ENCODE data around the gene TUT1. TPM values are rescaled to one million over a fixed set of nuclear protein-coding genes. Genes with fewer than 3 reads are reported as not detected.
A peak's percentile ranks its signal among the peaks of the same experiment; 100 is the strongest.
"Not testable (repeated sequence)": the region's sequence is repeated elsewhere in the genome, so short reads cannot be mapped to it uniquely, and the experiment has no call there.

TUT1 gene
- total and polyA plus RNA-seq, 2 donors from 2014 or later: 18.7 to 29.5 TPM

DNA sequence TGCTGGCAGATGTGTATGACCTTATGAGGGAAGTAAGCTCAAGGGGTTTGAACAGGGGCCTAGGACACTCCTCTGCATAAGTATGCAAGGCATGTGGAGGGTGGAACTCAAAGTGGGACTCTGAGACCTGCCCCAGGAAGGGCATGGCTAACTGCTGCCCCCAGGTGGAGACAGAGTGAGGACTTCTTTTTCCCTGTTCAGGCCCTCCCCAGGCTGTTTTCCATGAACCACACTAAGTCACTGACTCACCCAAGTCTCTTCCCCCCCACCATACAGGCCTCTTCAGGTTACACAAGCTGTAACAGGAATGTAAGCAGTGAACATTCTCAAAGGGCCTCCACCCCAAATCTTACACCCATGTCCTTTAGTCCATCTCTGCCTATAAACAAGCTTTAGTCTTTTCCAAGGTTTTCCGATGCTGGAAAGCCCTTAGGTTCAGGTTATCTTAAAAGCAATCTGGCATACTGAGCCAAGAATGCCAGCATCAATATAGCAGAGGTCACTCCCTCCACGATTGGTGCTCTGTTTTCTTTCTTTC is 30.7 kb downstream of the TUT1 start:
- H3K9me3 ChIP-seq (ENCODE audit: control insufficient read depth in 2 of 3, insufficient read depth in 1 of 3, low read length in 3 of 3): no peaks in the 10 kb centered on the region
- H3K9ac ChIP-seq (ENCODE audit: low read length in 3 of 3): peak overlapping the region in 1 of 3 donors; percentile 12
- TF ChIP-seq CTCF (IDR thresholded peaks at IDR 0.05; ENCODE audit: borderline replicate concordance, extremely low read depth, insufficient read depth): peak; percentile 81
- H3K36me3 ChIP-seq (ENCODE audit: control insufficient read depth in 2 of 3, insufficient read depth in 3 of 3, low read length in 3 of 3): peaks cover 6 to 44% (median 22%) of the 10 kb centered on the region in 3 donors
- DNase-seq (peak; percentile 80 to 89 (median 83)), FAIRE-seq (no peak)
- H3K4me1 ChIP-seq (ENCODE audit: control insufficient read depth in 2 of 3, insufficient read depth in 2 of 3, low read depth in 1 of 3, low read length in 3 of 3): peaks cover 0 to 20% (median 13%) of the 10 kb centered on the region in 3 donors
- H3K27ac ChIP-seq (ENCODE audit: low read depth in 2 of 2, low read length in 2 of 2): peak overlapping the region in 1 of 2 donors; percentile 53
- intact Hi-C loops (cut with DNase I): no loop called here
- H3K27me3 ChIP-seq (ENCODE audit: control insufficient read depth, insufficient read depth, low read length): no peaks in the 10 kb centered on the region
- H3K4me3 ChIP-seq (ENCODE audit: low read length in 3 of 3): no peak overlapping the region

- H3K27ac ChIP-seq (ENCODE audit: low read depth in 2 of 2, low read length in 2 of 2); H3K27me3 ChIP-seq (ENCODE audit: control insufficient read depth, insufficient read depth, low read length); FAIRE-seq; intact Hi-C loops (cut with DNase I); H3K4me3 ChIP-seq (ENCODE audit: low read length in 3 of 3); H3K9me3 ChIP-seq (ENCODE audit: control insufficient read depth in 2 of 3, insufficient read depth in 1 of 3, low read length in 3 of 3): not testable (repeated sequence)
- H3K9ac ChIP-seq (ENCODE audit: low read length in 3 of 3): peak overlapping the region in 1 of 3 donors; percentile 15
- peaks cover 0 to 26% (median 22%) of the 10 kb centered on the region in 3 donors for H3K4me1 ChIP-seq (ENCODE audit: control insufficient read depth in 2 of 3, insufficient read depth in 2 of 3, low read depth in 1 of 3, low read length in 3 of 3)
- DNase-seq: peak in 1 of 5 donors; percentile 26
- peaks cover 6 to 44% (median 18%) of the 10 kb centered on the region in 3 donors for H3K36me3 ChIP-seq (ENCODE audit: control insufficient read depth in 2 of 3, insufficient read depth in 3 of 3, low read length in 3 of 3)
These were observed 31.7 kb downstream of the TUT1 start for GRCh38 chr11:62559626-62560025.

- Histone ChIP-seq H3K9ac (ENCODE audit: low read length in 3 of 3) (no peak overlapping the region), H3K36me3 (ENCODE audit: control insufficient read depth in 2 of 3, insufficient read depth in 3 of 3, low read length in 3 of 3) (peaks cover 6 to 44% (median 18%) of the 10 kb centered on the region in 3 donors), H3K9me3 (ENCODE audit: control insufficient read depth in 2 of 3, insufficient read depth in 1 of 3, low read length in 3 of 3) (no peaks in the 10 kb centered on the region), H3K27me3 (ENCODE audit: control insufficient read depth, insufficient read depth, low read length) (no peaks in the 10 kb centered on the region), H3K4me3 (ENCODE audit: low read length in 3 of 3) (no peak overlapping the region), H3K4me1 (ENCODE audit: control insufficient read depth in 2 of 3, insufficient read depth in 2 of 3, low read depth in 1 of 3, low read length in 3 of 3) (peaks cover 0 to 30% (median 27%) of the 10 kb centered on the region in 3 donors), H3K27ac (ENCODE audit: low read depth in 2 of 2, low read length in 2 of 2) (no peak overlapping the region)
- intact Hi-C loops (cut with DNase I): no loop called here
- FAIRE-seq (no peak), DNase-seq (no peak)
- no peak for TF ChIP-seq CTCF (IDR thresholded peaks at IDR 0.05; ENCODE audit: borderline replicate concordance, extremely low read depth, insufficient read depth)
These were observed 32.1 kb downstream of the TUT1 start for GRCh38 chr11:62559204-62559603.

DNA sequence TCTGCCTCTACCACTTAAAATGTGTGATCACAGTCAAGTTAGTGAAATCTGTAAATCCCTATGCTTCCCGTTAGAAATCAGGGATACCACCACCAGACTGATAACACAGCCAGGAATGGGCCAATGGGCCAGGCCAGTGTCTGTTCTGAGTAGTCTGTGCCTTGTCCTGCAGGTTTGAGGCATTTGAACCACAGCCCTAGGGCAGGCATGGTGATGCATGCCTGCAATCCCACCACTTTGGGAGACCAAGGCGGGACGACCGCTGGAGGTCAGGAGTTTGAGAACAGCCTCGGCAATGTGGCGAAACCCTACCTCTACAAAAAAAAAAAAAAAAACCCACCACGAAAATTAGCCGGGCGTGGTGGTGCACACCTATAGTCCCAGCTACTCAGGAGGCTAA is 32.7 kb downstream of the TUT1 start:
- H3K27me3 ChIP-seq (ENCODE audit: control insufficient read depth, insufficient read depth, low read length): no peaks in the 10 kb centered on the region
- H3K9me3 ChIP-seq (ENCODE audit: control insufficient read depth in 2 of 3, insufficient read depth in 1 of 3, low read length in 3 of 3): no peaks in the 10 kb centered on the region
- peaks cover 0 to 35% (median 32%) of the 10 kb centered on the region in 3 donors for H3K4me1 ChIP-seq (ENCODE audit: control insufficient read depth in 2 of 3, insufficient read depth in 2 of 3, low read depth in 1 of 3, low read length in 3 of 3)
- H3K9ac ChIP-seq (ENCODE audit: low read length in 3 of 3): no peak overlapping the region
- peaks cover 6 to 41% (median 18%) of the 10 kb centered on the region in 3 donors for H3K36me3 ChIP-seq (ENCODE audit: control insufficient read depth in 2 of 3, insufficient read depth in 3 of 3, low read length in 3 of 3)
- TF ChIP-seq CTCF (IDR thresholded peaks at IDR 0.05; ENCODE audit: borderline replicate concordance, extremely low read depth, insufficient read depth): no peak
- FAIRE-seq: no peak
- intact Hi-C loops (cut with DNase I): no loop called here
- no peak overlapping the region for H3K27ac ChIP-seq (ENCODE audit: low read depth in 2 of 2, low read length in 2 of 2)
- peak in 1 of 5 donors; percentile 65 for DNase-seq
- H3K4me3 ChIP-seq (ENCODE audit: low read length in 3 of 3): no peak overlapping the region
